ENCODE measurements around the gene RERE.

The RERE gene

DNA sequence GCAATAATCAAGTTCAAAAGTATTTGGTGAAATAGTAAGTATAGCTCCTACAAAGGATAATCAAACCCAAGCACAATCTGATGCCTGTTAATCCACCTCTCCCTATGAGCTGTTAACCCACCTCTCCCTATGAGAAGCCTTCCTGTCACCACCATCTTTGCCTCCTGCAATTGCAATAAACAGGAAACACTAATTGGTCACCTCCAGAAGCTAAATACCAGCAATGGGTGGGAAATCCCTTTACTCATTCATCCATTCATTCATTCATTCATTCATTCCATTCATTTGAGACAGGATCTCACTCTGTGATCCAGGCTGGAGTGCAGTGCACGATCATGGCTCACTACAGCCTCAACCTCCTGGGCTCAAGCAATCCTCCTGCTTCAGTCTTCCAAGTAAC is 132.8 kb downstream of the RERE start:
- no peak for DNase-seq

DNA sequence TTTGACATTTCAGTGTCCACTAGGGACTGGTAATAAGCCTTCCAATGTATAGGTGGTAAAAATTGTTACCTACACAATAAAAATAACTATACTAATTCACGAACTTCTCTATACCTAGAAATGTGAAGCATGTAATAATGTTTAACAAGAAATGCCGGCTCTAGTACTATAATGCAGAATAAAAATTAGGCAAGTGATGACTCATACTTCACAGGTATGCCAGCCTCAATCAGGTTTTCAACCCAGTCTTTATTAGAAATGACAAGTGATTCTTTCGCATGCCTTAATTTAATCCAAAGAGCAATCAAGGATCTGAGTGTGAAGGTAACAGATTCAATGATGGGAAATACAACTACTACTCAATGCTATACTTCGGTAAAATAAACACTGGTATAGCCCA is 134.9 kb downstream of the RERE start:
- no peak for DNase-seq

DNA sequence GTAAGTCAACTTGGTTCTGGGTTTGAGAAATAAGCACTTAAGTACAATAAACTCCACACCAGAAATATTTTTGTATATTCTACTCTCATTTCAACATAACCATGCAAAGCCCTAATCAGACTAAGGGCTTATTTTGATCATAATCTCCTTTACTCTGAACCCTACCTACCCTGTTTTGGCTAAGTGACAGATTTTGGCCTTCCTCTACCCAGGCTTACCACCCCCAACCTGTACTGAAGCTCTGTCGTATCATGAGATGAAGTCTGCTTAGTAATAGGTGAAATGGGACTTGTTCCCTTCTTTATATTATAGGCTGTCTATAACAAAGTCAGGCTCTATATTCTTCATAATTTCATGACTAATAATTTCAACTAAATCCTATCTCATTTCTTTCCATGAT is 135.5 kb downstream of the RERE start:
- no peak for DNase-seq

DNA sequence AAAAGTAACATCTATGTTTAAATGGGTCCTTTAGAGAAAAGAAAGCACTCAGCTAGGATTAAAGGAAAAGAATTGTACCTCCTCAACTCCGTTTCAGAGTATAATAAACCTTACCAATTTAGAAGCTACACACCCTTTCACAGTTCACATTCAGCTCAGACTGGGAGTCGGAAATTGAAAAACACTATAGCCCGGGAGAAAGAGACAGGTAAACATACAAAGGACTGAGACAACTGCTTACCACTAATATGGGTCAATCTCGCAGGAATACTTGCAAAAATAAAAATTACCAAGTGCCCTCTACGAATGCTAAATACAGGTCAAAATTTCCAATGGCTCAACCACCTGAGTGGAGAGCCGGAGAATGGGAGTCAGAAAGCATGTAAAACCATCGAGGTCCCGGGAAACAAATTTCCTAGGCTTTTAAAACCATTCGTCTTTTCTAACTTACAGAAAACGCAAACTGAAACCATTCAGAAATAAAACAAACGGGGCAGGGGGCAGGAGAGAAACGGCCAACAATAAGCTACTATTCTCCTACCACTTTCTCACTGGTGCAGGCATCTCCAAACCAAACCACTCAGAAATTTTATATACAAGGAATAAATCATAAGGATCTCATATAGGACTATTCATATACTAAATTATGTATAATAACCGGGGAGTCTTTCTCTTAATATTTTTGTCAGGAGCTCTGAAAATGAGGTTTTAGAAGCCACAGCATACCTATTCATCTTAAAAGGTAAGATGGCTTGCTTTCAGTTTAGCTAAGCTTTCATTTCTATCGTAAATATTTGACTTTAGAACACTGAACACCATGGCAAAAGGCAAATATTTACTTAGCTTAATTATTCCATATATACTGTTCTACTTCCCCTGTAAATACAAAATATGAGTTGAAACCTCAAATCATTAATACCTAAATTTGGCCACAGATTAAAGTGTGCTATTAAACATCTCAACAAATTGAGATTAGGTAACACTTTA is 136.5 kb downstream of the RERE start:
- no peak for DNase-seq

DNA sequence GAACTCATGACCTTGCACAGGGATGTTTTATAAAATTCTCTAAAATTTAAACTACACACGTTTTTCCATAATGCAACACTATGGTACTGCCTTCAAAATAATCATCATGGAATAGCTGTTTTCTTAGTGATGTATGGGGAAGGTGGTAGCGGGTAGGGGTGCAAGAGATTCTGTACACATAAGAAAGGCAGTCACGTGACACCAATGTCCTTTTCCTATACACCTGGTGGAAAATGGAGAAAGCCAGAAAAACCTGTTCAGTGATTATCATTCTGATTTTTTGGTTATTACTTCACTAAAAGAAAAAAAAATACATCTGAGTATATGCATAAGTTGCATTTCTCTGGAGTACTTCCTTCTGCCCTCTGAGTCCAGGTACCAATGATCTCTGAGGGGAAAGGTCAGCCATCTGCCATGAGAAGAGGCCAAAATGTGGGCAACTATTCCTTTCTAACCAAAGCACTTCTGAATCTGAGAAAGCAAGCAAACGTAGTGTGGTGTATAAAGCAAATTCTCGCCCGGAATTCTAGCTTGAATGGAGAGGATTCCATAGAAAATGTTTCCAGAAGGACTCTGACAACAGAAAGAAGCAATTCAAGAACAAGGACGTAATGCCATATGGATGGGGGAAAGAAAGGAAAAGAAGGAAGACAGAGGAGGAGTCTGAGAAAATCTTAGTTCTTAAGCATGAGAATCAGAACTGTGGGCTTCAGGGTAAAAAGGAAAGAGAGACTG is 137.3 kb downstream of the RERE start:
- DNase-seq: no peak

DNA sequence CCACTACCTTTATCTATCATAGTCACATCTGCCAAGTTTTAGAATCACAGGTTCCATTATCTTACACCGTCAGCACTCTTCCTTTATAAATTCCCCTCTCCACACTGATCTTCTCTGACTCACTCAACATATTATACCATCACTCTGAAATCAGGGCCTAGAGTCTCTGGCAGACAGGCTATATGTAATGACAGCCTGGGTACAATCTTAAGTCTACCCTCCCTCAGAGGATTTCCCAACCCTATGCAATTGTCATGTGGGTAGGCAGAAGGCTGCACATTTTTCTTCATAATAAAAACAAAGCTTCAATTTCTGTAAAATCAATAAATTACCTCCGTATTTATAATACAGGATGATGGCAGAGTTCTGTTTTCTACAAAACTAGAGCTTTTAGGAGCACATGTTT is 138.0 kb downstream of the RERE start:
- DNase-seq: no peak

DNA sequence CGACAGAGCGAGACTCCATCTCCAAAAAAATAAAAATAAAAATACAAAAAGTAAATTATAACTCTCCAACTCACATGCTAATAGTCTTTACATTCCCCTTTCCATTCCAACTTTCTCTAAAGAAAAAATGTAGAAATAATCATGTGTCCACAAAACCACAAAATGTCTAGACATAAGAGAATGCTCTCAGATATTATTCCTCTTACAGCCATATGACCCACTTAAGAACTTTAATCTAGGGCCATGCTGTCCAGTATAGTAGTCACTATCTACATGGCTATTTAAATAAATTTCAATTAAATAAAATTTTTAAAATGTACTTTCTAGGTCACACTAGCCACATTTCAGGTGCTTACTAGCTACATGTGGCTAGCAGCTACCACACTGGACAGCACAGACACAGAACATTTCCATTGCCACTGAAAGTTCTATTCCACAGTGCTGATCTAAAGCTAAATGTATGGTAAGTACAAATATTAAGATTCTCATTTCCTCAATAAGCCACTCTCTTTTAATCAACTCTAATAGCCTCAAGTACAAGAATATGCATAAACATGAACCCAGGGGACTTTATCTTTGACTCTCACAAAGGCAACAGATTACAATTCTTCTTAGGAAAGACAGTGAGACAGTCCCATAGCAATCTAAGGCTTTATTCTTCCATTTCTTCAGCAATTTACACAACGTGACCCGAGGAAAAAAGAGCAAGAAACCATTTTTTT is 138.6 kb downstream of the RERE start:
- no peak for DNase-seq

DNA sequence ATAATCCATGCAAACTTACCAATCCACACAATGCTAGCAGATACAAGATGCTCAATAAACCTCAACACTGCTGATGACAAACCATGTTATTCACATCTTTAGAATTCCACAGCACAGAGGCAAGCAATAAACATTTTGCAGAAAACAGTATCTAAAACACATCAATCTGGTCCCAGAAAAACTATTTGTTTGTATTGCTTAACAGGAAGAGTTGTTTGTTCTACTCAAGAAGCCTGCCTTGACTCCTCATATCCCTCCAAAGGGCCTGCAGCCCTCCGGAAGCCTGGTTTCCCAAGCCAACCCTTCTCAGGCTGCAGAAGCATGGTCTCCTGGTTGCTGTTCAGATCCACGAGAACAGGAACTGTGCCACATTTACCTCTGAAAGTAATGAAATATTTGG is 139.7 kb downstream of the RERE start:
- DNase-seq: no peak

DNA sequence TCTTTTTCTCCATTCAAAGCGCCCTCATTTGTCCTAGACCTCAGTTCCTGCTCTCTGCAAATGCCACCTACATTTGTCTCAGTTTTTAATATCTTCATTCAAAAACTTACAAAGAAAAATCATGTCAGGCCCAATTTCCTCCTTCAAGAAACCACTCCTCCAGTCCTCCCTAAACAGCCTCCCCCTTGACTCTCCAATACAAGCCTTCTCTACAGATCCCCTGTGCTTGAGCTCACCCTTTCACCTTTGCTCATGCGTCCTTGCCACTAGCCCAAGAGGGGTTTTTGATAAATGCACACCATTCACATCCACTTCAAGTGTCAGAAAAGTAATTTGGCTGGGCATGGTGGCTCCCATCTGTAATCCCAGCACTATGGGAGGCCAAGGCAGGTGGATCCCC is 140.6 kb downstream of the RERE start:
- DNase-seq: no peak

DNA sequence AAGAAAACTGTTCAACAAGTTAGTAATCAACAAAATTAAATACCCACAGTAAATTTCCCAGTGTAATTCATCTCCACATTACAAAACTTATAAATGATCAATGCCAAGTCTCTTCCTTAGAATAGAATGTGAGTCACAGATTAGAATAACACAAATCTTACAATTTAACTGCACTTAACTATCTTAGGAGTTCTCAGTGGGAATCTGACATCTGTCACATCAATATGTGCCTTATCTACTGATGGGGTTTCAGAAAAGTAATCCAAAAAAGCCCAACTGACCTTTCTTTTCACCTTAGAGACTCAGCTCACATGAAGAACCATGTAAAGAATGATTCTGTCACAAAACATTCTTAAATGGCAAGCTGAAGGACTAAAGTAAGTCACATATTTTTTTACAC is 141.4 kb downstream of the RERE start:
- DNase-seq: no peak

DNA sequence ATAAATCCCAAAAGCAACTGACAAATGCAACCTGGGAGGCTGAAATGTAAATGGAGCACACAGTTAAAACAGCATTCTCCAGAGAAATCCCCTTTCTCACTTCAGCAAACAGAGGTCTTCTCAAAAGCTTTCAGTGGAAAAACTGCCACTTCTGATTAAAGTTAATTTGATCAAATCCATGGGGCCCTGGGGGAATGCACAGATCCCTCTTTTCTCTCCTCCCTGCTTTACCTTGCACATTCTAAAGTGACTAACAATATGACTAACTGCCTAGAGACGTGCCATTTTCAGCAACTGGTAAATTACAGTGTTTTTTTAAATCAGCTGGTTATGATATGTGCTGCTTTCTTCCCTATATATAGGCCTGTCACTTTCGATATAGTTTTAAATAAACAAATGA is 142.5 kb downstream of the RERE start:
- DNase-seq: no peak

DNA sequence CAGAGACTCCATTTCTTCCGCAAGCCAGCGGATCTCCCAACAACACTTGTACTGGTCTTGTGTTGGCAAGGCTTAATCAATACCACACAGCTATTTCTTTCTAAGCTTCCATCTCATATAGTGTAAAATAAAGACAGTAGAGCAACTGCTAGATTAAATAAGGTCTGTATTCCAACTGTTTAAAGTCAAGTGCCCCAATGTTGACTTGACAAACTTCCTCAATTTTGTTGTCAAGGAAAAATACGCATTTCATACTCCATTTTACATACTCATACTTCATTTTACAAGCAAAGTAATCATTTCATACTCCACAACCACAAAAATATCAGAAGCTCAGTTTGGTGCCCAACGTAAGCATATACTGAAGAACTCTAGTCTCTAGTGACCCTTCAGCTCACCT is 143.0 kb downstream of the RERE start:
- no peak for DNase-seq

DNA sequence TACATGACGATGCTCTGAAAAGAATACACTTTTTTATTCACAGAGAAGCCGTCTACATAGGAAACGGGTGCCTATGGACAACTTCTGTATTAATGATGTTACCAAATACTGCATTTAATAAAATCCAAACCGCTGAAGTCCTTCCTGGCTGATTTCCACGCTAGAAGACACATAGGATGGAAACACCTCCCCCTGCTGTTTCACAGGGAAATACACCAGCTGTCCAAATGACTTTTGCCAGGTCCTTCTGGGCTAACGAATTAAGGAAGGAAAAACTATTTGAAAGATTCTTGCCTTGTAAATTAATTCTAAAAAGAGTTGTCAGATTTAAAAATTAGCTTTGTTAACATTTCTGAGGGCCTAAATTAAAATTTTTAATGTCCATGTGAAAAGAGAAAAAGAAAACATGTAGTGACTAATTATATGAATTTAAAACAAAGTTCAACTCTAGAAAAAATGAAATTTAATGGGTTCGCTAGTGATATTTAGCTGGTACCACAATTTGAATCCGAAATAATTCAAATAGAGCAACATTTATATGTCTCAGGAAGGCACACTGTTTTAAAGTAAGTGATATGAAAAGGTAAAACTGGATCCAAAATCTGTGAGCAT is 146.0 kb downstream of the RERE start:
- no peak for DNase-seq

DNA sequence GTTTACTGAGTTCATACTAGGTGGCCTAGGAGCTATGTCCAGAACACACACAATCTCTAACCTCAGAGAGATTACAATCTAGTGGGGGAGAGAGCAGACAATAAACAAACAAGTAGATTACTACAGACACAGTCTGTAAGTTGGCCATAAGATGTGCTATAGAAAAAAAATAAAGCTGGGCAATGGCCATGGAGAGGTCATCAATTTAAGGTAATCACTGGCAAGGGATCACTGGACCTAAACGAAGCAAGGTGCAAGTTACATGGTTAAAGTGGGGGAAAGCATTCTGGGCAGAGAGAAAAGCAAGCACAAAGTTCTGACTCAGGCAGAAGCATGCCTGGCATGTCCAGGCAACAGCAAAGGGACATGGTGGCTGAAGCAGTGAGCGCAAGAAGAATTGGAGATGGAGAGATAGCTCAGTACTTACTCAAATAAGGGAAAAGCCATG is 147.0 kb downstream of the RERE start:
- DNase-seq: no peak

DNA sequence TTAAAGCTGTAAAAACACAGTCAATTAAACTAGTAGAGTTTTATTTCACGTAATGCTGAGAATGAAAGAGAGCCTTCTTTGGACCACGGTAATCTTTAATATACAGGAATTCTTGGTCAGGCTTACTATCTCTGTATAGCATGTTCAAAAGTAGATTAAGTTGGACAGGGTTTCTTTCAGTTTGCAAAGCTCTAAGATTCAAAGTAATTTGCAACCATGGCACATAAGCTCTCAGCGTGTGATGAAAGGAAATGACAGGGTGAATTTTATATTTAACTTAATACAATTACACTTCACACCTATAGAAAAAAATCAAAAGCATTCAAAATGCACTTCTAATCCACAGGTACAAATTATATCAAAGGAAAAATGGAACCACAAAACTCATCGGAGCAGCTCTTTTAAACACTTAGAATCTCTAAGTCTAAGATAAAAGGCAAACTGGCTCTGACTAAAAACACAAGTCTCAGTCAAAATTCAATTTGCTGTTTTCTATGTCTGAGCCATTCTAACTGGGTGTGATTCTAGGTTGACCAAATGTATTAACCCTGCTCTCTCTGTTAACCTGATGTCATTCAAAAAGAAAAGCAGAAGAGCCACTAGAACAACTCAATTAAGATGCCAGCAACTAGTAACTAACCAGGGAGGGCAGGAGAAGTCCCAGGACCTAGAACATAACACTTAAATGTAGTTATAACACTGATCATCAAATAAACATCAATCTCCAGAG is 147.7 kb downstream of the RERE start:
- DNase-seq: no peak

DNA sequence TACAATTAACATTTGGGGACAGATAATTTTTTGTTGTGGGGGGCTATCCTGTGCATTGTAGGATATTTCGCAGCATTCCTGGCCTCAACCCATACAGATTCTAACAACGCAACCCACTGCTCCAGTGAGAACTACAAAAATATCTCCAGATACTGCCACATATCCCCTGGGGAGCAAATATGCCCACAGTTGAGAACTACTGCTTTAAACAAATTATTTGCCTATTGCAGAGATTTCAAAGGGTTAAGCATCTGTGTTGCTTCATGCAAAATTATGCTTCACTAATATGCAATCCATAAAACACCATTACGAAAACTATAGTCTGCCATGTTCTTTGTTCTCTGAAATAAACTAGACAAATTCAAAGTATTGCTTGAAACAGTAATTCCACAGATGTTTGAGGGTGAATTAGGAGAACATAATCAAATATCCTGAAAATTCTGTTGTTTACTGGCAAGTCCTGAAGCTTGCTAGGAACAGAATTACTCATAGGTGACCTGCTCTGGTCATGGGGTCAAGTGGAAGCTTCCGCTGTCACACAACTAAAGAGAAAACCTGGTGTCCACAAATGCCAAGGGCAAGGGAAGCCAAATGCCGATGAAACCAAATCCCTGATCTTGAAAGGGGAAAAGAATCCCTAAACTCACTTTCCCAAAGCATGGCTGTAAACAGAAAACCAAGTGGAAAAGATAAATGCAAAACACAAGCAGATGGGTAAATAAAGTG is 149.4 kb downstream of the RERE start:
- DNase-seq: no peak

DNA sequence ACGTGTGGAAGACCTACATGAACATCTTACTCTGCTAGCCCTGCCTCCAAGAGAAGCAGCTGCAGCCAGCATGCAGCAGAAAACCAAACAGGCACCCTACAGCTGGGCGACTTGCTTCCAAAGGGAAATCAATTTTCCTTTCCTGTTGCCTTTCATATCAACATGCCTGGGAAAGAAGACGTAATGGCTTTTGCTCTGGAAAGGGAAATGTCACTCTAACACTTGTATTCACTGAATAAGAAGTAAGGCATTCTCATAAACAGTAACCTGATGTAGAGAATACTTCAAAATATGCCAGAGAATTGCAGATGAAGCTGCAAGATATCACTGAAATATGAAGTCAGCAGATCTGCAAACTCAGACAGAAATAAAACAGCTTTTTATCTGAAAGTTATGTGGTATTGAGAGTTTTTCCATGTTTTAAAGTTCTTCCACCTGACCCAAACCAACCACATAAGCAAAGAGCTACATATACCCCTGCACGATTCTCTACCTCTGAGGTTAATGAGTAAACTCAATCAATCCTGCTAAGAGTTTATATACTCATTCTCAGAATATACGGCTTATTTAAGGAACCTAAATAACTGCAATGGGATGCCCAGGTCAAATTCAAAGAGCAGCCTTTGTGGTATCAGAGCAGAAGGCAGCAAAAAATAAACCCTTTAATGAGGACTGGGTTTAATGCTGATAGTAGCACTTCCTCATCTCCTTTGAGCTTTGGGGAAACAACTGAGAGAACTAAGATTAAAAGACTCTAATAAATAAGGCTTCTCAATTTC is 150.9 kb downstream of the RERE start:
- DNase-seq: no peak

DNA sequence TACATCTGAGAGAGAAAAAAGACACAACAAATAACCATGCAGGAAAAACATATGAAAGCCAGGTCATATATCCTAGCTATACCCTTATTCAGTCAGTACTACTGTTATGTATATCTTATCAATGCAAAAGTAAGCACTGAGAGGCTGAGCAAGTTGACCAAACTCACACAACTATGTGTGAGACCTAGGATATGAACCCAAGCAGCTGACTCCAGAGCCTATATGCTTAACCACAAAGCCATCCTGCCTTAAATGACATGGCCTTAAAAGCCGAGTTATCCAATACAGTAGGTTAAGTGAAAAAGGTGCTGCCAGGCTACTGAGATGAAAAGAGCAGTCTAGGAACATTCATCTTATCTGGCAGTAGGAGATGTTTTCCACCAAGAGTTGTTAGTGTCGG is 151.6 kb downstream of the RERE start:
- no peak for DNase-seq

DNA sequence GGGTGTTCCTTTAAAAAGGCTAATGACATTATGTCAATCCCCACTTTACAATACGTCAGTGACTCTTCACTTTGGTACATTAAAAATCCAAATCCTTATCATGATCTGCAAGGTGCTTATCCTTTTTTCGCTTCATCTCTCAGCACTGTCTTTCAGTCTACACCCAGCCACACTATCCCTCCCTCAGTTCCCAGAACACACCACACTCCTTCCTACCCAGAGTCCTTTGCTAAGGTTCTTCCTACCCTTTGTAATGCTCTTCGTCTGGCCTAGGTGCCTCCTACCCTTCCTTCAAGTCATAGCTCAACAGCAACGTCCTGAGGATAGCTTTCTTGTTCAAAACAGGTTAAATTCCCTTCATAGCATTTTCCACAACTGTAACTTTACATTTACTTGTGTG is 152.6 kb downstream of the RERE start:
- DNase-seq: no peak

DNA sequence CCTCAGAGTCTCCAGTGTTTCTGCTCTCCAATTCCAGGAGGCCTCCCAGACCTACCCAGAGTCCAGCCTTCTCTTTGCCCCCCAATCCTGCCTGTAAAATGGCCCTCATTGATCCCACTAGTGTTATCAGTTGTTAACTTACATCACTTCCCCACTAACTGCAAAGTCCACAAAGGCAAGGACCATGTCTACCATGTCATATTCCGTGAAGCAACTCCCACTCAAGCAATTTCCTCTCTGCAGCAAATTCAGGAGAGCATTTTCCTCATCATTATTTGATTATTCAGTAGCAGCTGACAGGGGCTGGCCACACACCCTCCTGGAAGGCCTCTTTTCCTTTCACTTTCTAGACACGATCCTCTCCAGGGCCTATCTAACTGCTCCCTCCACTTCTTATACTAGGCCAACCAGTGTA is 153.5 kb downstream of the RERE start:
- no peak for DNase-seq

Measured in NCI-H774 (cell line).